Fibroblast of lung (primary cell): ENCODE measurements around the gene PLEKHA6. TPM values are rescaled to one million over a fixed set of nuclear protein-coding genes. Genes with fewer than 3 reads are reported as not detected.

Experiments used
- DNase-seq, 2 donors: peaks; one replicate each; pipeline versions ENCODE4 v3.0.0 to v3.0.0-alpha.2; 2010; ENCODE audit warnings: low read depth in 2 of 2
- H2AFZ ChIP-seq: 2 replicates; pipeline ENCODE4 v1.5.1; 2012; ENCODE audit warnings: low read length, control low read depth, inconsistent platforms
- H3K27ac ChIP-seq: 2 replicates; pipeline ENCODE4 v1.5.1; 2011; ENCODE audit warnings: low read length, control low read depth; ENCODE audit not compliant: insufficient read depth
- H3K27me3 ChIP-seq: 2 replicates; pipeline ENCODE4 v1.5.1; 2011; ENCODE audit warnings: mild to moderate bottlenecking, low read length; ENCODE audit not compliant: control insufficient read depth, insufficient read depth
- H3K36me3 ChIP-seq: 2 replicates; pipeline ENCODE4 v1.5.1; 2011; ENCODE audit warnings: low read length; ENCODE audit not compliant: control insufficient read depth, insufficient read depth
- H3K4me1 ChIP-seq: 2 replicates; pipeline ENCODE4 v1.5.1; 2011; ENCODE audit warnings: low read length; ENCODE audit not compliant: control insufficient read depth, insufficient read depth; ENCODE audit errors: extremely low read depth
- H3K4me2 ChIP-seq: 2 replicates; pipeline ENCODE4 v1.5.1; 2011; ENCODE audit warnings: low read length, control low read depth; ENCODE audit not compliant: insufficient read depth; ENCODE audit errors: extremely low read depth
- H3K4me3 ChIP-seq, 4 experiments: fragments of 200-600 bp in 1 of 4; sonication (generic) in 1 of 4; replicated peaks in 1 of 4; 2 replicates each; pipeline ENCODE4 v1.5.1; 2011 to 2016; ENCODE audit warnings: low read length in 4 of 4, low read depth in 3 of 4, mild to moderate bottlenecking in 3 of 4, control low read depth in 2 of 4, inconsistent platforms in 1 of 4, mixed read lengths in 1 of 4; ENCODE audit not compliant: insufficient read depth in 1 of 4; ENCODE audit errors: control extremely low read depth in 1 of 4
- H3K79me2 ChIP-seq: 2 replicates; pipeline ENCODE4 v1.5.1; 2012; ENCODE audit warnings: mild to moderate bottlenecking, low read length, inconsistent platforms; ENCODE audit not compliant: control insufficient read depth, insufficient read depth
- H3K9ac ChIP-seq: 2 replicates; pipeline ENCODE4 v1.5.1; 2011; ENCODE audit warnings: mild to moderate bottlenecking, low read length, control low read depth; ENCODE audit not compliant: insufficient read depth
- H3K9me3 ChIP-seq: 2 replicates; pipeline ENCODE4 v1.5.1; 2012; ENCODE audit warnings: low read depth, low read length; ENCODE audit not compliant: control insufficient read depth, insufficient read depth
- H4K20me1 ChIP-seq: 2 replicates; pipeline ENCODE4 v1.5.1; 2011; ENCODE audit warnings: low read length; ENCODE audit not compliant: control insufficient read depth, insufficient read depth; ENCODE audit errors: extremely low read depth
- EZH2 ChIP-seq: IDR thresholded peaks from 2 replicates; pipeline ENCODE4 v1.5.1; 2012; ENCODE audit warnings: low read length, control low read depth, mild to moderate bottlenecking; ENCODE audit errors: missing control alignments
- polyA plus RNA-seq, 2 donors: library from polyadenylated mRNA; depleted of rRNA in 1 of 2; stranded (reverse) in 1 of 2; unstranded in 1 of 2; fragments of >200 nt; gene quantifications; 2 replicates each; pipeline ENCODE4 v1.2.1, GENCODE V29; 2011 to 2012; ENCODE audit warnings: missing spikeins in 1 of 2
- total RNA-seq: library from RNA; depleted of rRNA; stranded (reverse); fragments of >200 nt; gene quantifications from 2 replicates; pipeline ENCODE4 v1.2.1, GENCODE V29; 2014
- TF ChIP-seq, protein P1 (sequence below), 2 donors: IDR thresholded peaks in 1 of 2; conservative IDR thresholded peaks in 1 of 2; 1 replicate in 1 of 2; 2 replicates in 1 of 2; pipeline ENCODE4 v1.5.1; 2011 to 2012; ENCODE audit warnings: low read length in 2 of 2, control low read depth in 1 of 2, inconsistent platforms in 1 of 2, low read depth in 1 of 2, mild to moderate bottlenecking in 1 of 2

Gene PLEKHA6
- total and polyA plus RNA-seq, 2 donors (not counting 1 experiment from before 2014, with no cell fraction given), result 3.8 to 4.3 TPM

DNA sequence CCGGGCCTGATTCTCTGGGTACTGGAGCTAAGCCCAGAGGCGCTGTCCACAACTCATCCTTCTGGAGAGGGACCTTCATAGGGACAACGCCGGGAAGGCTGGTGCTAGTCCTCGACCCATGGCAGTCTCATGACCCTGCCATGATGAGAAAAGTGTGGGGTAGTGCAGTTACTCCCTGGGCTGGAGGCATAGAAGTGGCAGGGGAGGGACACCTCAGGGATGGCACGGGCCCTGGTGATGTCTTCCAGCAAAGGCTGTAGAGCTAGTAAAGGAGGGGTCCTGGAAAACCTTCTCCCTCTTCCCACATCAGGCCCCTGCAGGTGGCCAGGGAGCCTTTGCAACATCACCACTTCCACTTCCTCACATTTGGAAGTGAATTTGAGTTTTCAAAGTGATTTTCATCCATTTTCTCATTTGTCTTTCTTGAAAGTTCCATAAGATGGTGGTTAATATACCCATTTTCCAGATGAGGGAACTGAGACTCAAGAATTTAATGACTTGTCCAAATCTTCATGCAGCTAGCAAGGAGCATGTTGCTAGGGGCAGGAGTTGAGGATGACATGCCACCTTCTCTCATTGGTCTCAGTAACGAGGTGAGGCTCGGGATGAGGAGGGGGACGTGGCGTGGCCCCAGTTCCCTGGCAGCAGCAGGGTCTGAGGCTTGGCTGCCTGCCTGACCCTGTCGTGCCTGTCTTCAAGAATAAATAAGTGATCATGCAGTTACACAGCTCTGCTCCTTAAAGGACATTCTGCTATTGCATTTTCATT is 142.7 kb downstream of the PLEKHA6 start:
- Histone ChIP-seq H3K27ac (no peak overlapping the region), H2AFZ (no peak overlapping the region), H3K27me3 (peaks cover 23% of the 10 kb centered on the region), H3K4me2 (no peak overlapping the region), H3K9ac (no peak overlapping the region), H3K4me1 (no peaks in the 10 kb centered on the region), H3K36me3 (no peaks in the 10 kb centered on the region), H3K4me3 (no peak overlapping the region), H3K9me3 (no peaks in the 10 kb centered on the region), H4K20me1 (no peaks in the 10 kb centered on the region), H3K79me2 (no peaks in the 10 kb centered on the region)
- TF ChIP-seq, protein P1, sequence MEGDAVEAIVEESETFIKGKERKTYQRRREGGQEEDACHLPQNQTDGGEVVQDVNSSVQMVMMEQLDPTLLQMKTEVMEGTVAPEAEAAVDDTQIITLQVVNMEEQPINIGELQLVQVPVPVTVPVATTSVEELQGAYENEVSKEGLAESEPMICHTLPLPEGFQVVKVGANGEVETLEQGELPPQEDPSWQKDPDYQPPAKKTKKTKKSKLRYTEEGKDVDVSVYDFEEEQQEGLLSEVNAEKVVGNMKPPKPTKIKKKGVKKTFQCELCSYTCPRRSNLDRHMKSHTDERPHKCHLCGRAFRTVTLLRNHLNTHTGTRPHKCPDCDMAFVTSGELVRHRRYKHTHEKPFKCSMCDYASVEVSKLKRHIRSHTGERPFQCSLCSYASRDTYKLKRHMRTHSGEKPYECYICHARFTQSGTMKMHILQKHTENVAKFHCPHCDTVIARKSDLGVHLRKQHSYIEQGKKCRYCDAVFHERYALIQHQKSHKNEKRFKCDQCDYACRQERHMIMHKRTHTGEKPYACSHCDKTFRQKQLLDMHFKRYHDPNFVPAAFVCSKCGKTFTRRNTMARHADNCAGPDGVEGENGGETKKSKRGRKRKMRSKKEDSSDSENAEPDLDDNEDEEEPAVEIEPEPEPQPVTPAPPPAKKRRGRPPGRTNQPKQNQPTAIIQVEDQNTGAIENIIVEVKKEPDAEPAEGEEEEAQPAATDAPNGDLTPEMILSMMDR (conservative IDR thresholded peaks at IDR 0.05 in 1 of 2, IDR thresholded peaks at IDR 0.05 in 1 of 2; ENCODE audit: low read depth in 1 of 2, low read length in 2 of 2), result no peak
- TF ChIP-seq EZH2, result no peak
- DNase-seq, result no peak

DNA sequence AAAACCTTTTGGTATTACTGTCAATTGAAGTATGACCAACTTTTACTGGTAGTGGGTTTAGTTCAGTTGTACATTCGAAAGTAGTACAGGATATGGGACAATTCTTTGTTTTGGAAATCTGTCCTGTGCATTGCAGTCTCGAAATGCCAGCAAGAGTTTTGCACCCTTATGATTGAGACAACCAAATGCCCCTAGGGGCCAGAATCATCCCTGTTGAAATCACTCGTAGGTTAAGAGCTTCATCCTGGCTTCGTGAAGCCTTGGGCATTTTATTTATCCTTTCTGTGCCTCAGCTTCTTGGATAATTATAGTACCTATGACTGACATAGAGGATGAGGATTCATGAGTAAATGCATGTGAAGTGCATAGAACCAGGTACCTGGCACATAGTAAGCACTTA is 143.5 kb downstream of the PLEKHA6 start:
- DNase-seq, result no peak
- H3K27me3 ChIP-seq, result peaks cover 23% of the 10 kb centered on the region
- no peak overlapping the region for H3K4me2 ChIP-seq
- H3K9me3 ChIP-seq, result no peaks in the 10 kb centered on the region
- no peak overlapping the region for H3K27ac ChIP-seq
- H3K9ac ChIP-seq, result no peak overlapping the region
- H3K4me1 ChIP-seq, result no peaks in the 10 kb centered on the region
- no peaks in the 10 kb centered on the region for H3K36me3 ChIP-seq
- TF ChIP-seq, protein P1 (conservative IDR thresholded peaks at IDR 0.05 in 1 of 2, IDR thresholded peaks at IDR 0.05 in 1 of 2; ENCODE audit: low read depth in 1 of 2, low read length in 2 of 2), result no peak
- TF ChIP-seq EZH2, result no peak
- no peak overlapping the region for H3K4me3 ChIP-seq
- no peaks in the 10 kb centered on the region for H3K79me2 ChIP-seq
- H2AFZ ChIP-seq, result no peak overlapping the region
- H4K20me1 ChIP-seq, result no peaks in the 10 kb centered on the region

DNA sequence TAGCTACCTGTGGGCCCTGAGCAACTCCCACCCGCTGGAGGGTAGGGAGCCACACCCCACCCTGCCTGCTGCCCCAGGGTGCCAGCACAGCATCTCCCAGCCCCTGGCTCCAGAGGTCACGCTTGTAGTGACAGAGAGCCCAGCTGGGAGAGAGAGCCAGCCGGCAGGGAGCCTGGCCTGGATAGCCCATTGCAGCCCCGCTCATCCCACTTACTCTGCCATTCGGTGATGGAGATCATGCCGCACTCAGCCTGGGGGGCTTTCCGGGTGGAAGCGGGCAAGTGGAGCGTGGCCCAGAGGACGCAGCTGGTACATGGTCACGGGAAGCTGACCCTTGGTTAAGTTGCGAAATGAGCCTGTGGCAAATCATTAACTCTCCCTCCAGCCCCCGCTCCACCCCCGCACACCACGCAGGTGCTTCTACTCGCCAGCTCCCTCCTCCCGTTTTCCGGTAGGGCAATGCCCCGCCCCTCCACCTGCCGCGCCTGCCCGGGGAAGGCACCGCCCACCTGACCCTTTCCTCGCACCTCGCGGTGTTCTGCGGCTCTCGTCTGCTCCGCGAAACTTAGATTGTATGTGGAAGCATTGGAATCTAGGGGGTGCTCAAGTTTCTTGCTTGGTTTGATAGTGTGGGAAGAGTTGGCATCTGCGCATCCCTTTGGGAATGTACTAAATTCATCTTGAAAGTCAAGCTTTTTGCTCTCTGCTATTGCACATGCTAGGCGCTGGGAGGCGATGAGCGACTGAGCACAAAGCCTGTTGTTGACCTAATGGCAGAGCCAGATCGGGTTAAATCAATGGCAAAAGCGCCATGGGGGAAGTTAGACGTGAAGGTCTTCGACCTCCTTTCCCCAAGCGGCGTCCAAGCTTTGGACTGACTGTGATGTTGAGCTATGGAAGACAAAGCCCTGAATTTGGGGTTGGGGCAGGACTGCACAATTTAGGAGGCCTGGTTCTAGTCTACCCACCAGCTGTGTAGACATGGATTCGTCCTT is 145.8 kb downstream of the PLEKHA6 start, which contains the start of gene GOLT1A:
Gene GOLT1A (minus strand): TSS at position 321 of the 995 bp plus-strand sequence. CDS start 82 bp downstream, at position 239.
- TF ChIP-seq, protein P1 (conservative IDR thresholded peaks at IDR 0.05 in 1 of 2, IDR thresholded peaks at IDR 0.05 in 1 of 2; ENCODE audit: low read depth in 1 of 2, low read length in 2 of 2), result peak; percentile 91 to 96
- no peak for TF ChIP-seq EZH2
- Histone ChIP-seq H2AFZ (no peak within 1 kb of the TSS), H3K4me3 (peak within 1 kb of the TSS in 1 of 4 experiments; percentile 10), H3K4me1 (no peaks in the 10 kb centered on the region), H3K9ac (no peak within 1 kb of the TSS), H3K4me2 (peak within 1 kb of the TSS; percentile 33), H3K27me3 (peaks cover 17% of the 10 kb centered on the region), H3K27ac (no peak within 1 kb of the TSS), H3K79me2 (no peaks in the 10 kb centered on the region), H3K36me3 (no peaks in the 10 kb centered on the region), H3K9me3 (no peaks in the 10 kb centered on the region), H4K20me1 (no peaks in the 10 kb centered on the region)
- peak; percentile 79 to 86 for DNase-seq
